ENCODE results near the gene TBL1X.

Gene TBL1X

DNA sequence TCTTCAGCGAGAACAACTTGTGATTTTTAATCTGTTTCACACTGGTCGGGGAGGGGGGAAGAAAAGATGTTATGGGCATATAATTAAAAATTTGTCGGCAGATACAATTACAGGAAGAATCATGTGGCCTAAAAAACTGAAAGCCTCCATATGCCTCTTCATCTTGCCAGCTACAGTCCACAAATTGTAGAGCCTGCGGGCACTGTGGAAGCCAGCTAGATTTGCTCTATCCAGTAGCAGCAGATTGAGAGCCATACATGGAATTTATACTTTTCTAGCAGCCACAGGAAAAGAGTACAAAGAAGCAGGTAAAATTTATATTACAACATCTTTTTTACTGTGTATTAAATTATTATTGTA is 147.3 kb downstream of the TBL1X start:
- DNase-seq (ENCODE audit: low read depth), result no peak
- TF ChIP-seq CTCF (conservative IDR thresholded peaks at IDR 0.05; ENCODE audit: low read depth, low read length), result no peak
- no peak overlapping the region for H3K4me3 ChIP-seq (ENCODE audit: low read depth, low read length)

- no peak for TF ChIP-seq CTCF (conservative IDR thresholded peaks at IDR 0.05; ENCODE audit: low read depth, low read length)
- peak; percentile 32 for DNase-seq (ENCODE audit: low read depth)
- H3K4me3 ChIP-seq (ENCODE audit: low read depth, low read length), result no peak overlapping the region
These were observed 149.2 kb downstream of the TBL1X start for GRCh38 chrX:9614016-9614415.

DNA sequence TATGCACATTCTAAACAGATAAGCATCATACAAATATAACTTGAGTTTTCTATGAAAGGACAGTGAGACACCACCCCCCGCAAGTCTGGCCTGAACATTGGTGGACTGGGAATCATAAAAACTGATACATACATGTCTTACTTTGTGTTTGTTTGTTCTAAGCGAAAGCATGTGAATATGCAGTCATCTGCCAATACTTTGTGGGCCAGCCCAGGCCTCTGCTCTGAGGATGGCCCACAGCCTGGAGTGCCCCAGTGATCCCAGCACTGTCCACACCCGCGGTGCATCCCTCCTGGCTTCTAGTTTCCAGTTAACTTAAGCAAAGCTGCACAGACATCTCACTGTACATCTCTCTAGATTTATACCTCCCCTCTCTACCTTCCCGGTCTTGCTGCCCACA is 154.3 kb downstream of the TBL1X start:
- H3K4me3 ChIP-seq (ENCODE audit: low read depth, low read length), result no peak overlapping the region
- no peak for TF ChIP-seq CTCF (conservative IDR thresholded peaks at IDR 0.05; ENCODE audit: low read depth, low read length)
- no peak for DNase-seq (ENCODE audit: low read depth)

DNA sequence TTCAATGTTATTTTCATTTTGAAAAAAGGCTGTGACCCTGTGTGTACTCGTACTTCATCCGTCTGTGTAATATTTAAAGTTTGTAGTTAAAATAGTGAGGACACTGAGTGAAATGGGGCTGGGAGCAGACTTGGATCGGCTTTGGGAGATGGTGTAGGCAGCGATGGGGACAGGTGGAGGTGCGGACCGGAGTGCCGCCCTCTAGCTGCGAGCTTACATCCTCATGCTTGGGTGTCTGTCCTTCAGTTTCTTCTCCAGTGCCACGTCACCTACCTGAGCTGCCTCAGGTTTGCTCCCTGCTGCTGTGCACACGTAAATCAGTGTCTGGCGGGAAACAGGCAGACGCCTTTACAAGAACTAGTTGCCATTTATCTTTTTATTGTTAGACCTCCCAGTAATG is 154.7 kb downstream of the TBL1X start:
- H3K4me3 ChIP-seq (ENCODE audit: low read depth, low read length), result no peak overlapping the region
- DNase-seq (ENCODE audit: low read depth), result no peak
- TF ChIP-seq CTCF (conservative IDR thresholded peaks at IDR 0.05; ENCODE audit: low read depth, low read length), result no peak

GRCh38 chrX:9622128-9622527 is 157.3 kb downstream of the TBL1X start:
- TF ChIP-seq CTCF (conservative IDR thresholded peaks at IDR 0.05; ENCODE audit: low read depth, low read length), result no peak
- H3K4me3 ChIP-seq (ENCODE audit: low read depth, low read length), result no peak overlapping the region
- DNase-seq (ENCODE audit: low read depth), result no peak

DNA sequence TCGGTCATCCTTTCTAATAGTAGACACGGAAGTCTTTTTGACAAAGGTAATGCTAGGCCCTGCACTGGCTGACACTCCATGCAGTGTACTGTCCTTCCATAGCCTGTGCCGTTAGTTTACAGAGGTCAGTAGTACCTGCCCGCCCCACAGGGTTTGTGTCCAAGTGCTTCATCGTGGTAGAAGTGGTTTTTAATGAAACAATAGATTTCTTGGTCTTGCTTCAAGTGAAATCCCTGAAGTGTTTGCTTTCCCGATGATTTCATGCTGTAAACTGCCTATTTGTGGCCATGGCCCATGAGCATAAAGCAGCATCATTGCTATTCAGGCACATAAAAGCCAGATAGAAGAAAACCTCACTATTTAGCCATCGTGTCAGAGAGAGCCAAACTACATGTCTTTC is 161.5 kb downstream of the TBL1X start:
- TF ChIP-seq CTCF (conservative IDR thresholded peaks at IDR 0.05; ENCODE audit: low read depth, low read length), result no peak
- no peak for DNase-seq (ENCODE audit: low read depth)
- no peak overlapping the region for H3K4me3 ChIP-seq (ENCODE audit: low read depth, low read length)

GRCh38 chrX:9627922-9628321 is 163.1 kb downstream of the TBL1X start:
- no peak for TF ChIP-seq CTCF (conservative IDR thresholded peaks at IDR 0.05; ENCODE audit: low read depth, low read length)
- DNase-seq (ENCODE audit: low read depth), result peak; percentile 48
- no peak overlapping the region for H3K4me3 ChIP-seq (ENCODE audit: low read depth, low read length)

Measured in choroid plexus epithelial cell (primary cell).